ENCODE results near the gene SHE.

DNA sequence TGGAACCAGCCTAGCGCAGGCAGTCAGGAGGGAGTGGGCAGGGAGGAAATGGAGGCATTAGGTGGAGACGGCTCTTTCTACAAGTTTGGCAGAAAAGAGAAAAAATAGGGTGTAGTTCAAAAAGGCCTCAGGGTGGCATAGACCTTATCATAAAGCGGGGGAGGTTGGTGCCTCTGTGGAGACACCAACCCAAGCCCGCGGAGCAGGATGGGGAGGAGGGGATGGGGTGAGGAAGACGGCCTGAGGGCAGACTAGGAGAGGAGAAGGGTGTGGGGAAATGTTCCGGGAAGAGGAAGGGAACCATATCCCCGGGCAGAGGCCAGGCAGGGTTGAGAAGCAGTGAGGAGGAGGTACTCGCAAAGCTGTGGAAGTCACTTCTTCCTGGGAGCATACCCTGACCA lies 17.4 kb upstream of the SHE start:
- TF ChIP-seq, protein P1, sequence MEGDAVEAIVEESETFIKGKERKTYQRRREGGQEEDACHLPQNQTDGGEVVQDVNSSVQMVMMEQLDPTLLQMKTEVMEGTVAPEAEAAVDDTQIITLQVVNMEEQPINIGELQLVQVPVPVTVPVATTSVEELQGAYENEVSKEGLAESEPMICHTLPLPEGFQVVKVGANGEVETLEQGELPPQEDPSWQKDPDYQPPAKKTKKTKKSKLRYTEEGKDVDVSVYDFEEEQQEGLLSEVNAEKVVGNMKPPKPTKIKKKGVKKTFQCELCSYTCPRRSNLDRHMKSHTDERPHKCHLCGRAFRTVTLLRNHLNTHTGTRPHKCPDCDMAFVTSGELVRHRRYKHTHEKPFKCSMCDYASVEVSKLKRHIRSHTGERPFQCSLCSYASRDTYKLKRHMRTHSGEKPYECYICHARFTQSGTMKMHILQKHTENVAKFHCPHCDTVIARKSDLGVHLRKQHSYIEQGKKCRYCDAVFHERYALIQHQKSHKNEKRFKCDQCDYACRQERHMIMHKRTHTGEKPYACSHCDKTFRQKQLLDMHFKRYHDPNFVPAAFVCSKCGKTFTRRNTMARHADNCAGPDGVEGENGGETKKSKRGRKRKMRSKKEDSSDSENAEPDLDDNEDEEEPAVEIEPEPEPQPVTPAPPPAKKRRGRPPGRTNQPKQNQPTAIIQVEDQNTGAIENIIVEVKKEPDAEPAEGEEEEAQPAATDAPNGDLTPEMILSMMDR (IDR thresholded peaks at IDR 0.05 in 4 of 5, conservative IDR thresholded peaks at IDR 0.05 in 1 of 5), result no peak
- no peak for TF ChIP-seq POLR2A (IDR thresholded peaks at IDR 0.05)

All from gastrocnemius medialis (tissue), 4 donors.